IMR-90 (cell line): ENCODE measurements around the gene SCN4A. TPM values are rescaled to one million over a fixed set of nuclear protein-coding genes. Genes with fewer than 3 reads are reported as not detected.

Source experiments
- ATAC-seq: fragments of 200-7000 bp; cut with Tn5 transposase; 2 replicates; pipeline ENCODE4 v1.9.1; 2020; ENCODE audit warnings: low read depth, mild to moderate bottlenecking, moderate library complexity
- BruUV-seq: library from RNA; stranded (reverse); fragments of 400-500 nt; replicated peaks from 2 replicates; lab custom pipeline; 2021; lab: Mats Ljungman, UMichigan
- CTCF ChIA-PET: fragments of 300-600 bp; formaldehyde crosslinking; extraction: SDS; loops from one replicate; lab custom pipeline; 2021; ENCODE audit warnings: antibody characterized with exemption; lab: Yijun Ruan, JAX
- POLR2A ChIA-PET: fragments of 300-600 bp; sonication (Branson Sonifier 250); formaldehyde crosslinking; loops from one replicate; lab custom pipeline; 2022; ENCODE audit warnings: antibody characterized with exemption; ENCODE audit not compliant: unreplicated experiment; lab: Charles Lee
- DNase-seq: peaks from one replicate; pipeline ENCODE4 v3.0.0; 2013
- H2AFZ ChIP-seq: replicated peaks from 2 replicates; pipeline ENCODE3; 2013; ENCODE audit warnings: low read length, mild to moderate bottlenecking; ENCODE audit not compliant: poor library complexity
- H2AK5ac ChIP-seq: 2 replicates; pipeline ENCODE4 v1.6.1; 2013; ENCODE audit warnings: low read depth, low read length, inconsistent platforms
- H2AK9ac ChIP-seq: replicated peaks from 2 replicates; pipeline ENCODE3; 2013; ENCODE audit warnings: mild to moderate bottlenecking, low read depth, low read length, moderate library complexity; ENCODE audit not compliant: poor library complexity
- H2BK120ac ChIP-seq: 2 replicates; pipeline ENCODE4 v1.6.1; 2013; ENCODE audit warnings: low read depth, low read length, inconsistent platforms
- H2BK15ac ChIP-seq: 3 replicates; pipeline ENCODE4 v1.6.1; 2013; ENCODE audit warnings: low read depth, low read length, inconsistent platforms
- H2BK20ac ChIP-seq: 2 replicates; pipeline ENCODE4 v1.6.1; 2013; ENCODE audit warnings: low read depth, mild to moderate bottlenecking, inconsistent platforms, low read length, moderate library complexity
- H2BK5ac ChIP-seq: 2 replicates; pipeline ENCODE4 v1.6.1; 2013; ENCODE audit warnings: mild to moderate bottlenecking, low read depth, low read length, inconsistent platforms; ENCODE audit not compliant: poor library complexity, severe bottlenecking
- H3K14ac ChIP-seq: replicated peaks from 2 replicates; pipeline ENCODE4 v1.6.1; 2013; ENCODE audit warnings: low read depth, low read length, inconsistent platforms
- H3K18ac ChIP-seq: 2 replicates; pipeline ENCODE4 v1.6.1; 2013; ENCODE audit warnings: low read depth, low read length, control low read depth
- H3K23ac ChIP-seq: 2 replicates; pipeline ENCODE4 v1.6.1; 2013; ENCODE audit warnings: low read depth, low read length, inconsistent platforms
- H3K27ac ChIP-seq: 2 replicates; pipeline ENCODE4 v1.5.1; 2013; ENCODE audit warnings: mild to moderate bottlenecking, control low read depth, low read length; ENCODE audit not compliant: insufficient read depth
- H3K27me3 ChIP-seq: 2 replicates; pipeline ENCODE4 v1.6.1; 2013; ENCODE audit warnings: low read length; ENCODE audit not compliant: control insufficient read depth, insufficient read depth
- H3K36me3 ChIP-seq: 2 replicates; pipeline ENCODE4 v1.6.1; 2013; ENCODE audit warnings: low read length, mixed read lengths; ENCODE audit not compliant: control insufficient read depth, insufficient read depth
- H3K4ac ChIP-seq: 2 replicates; pipeline ENCODE4 v1.6.1; 2013; ENCODE audit warnings: low read depth, low read length, inconsistent platforms
- H3K4me1 ChIP-seq: 2 replicates; pipeline ENCODE4 v1.6.1; 2013; ENCODE audit warnings: low read length, mixed read lengths; ENCODE audit not compliant: control insufficient read depth, insufficient read depth
- H3K4me2 ChIP-seq: 2 replicates; pipeline ENCODE4 v1.6.1; 2013; ENCODE audit warnings: low read depth, mild to moderate bottlenecking, control low read depth, low read length, moderate library complexity
- H3K4me3 ChIP-seq: 2 replicates; pipeline ENCODE4 v1.5.1; 2013; ENCODE audit warnings: low read depth, mild to moderate bottlenecking, control low read depth, low read length, moderate library complexity; ENCODE audit not compliant: insufficient read depth
- H3K56ac ChIP-seq: 2 replicates; pipeline ENCODE4 v1.6.1; 2013; ENCODE audit warnings: low read length, inconsistent platforms; ENCODE audit not compliant: insufficient read depth; ENCODE audit errors: extremely low read depth
- H3K79me1 ChIP-seq, 2 experiments: 2 replicates each; pipeline ENCODE4 v1.6.1; 2013; ENCODE audit warnings: low read length in 2 of 2, inconsistent platforms in 1 of 2, low read depth in 1 of 2
- H3K9ac ChIP-seq: 2 replicates; pipeline ENCODE4 v1.6.1; 2013; ENCODE audit warnings: low read depth, low read length, control low read depth
- H3K9me1 ChIP-seq: 2 replicates; pipeline ENCODE4 v1.6.1; 2013; ENCODE audit warnings: low read length, inconsistent platforms; ENCODE audit not compliant: insufficient read depth
- H3K9me3 ChIP-seq: 2 replicates; pipeline ENCODE4 v1.6.1; 2013; ENCODE audit warnings: low read length; ENCODE audit not compliant: control insufficient read depth, insufficient read depth
- H4K20me1 ChIP-seq: 2 replicates; pipeline ENCODE4 v1.6.1; 2013; ENCODE audit warnings: low read length, inconsistent platforms; ENCODE audit not compliant: insufficient read depth
- H4K5ac ChIP-seq: 2 replicates; pipeline ENCODE4 v1.6.1; 2013; ENCODE audit warnings: mild to moderate bottlenecking, low read depth, low read length, control low read depth
- H4K8ac ChIP-seq, 2 experiments: 2 replicates each; pipeline ENCODE4 v1.6.1; 2013; ENCODE audit warnings: low read depth in 2 of 2, low read length in 2 of 2, control low read depth in 1 of 2, inconsistent platforms in 1 of 2
- H4K91ac ChIP-seq: 2 replicates; pipeline ENCODE4 v1.6.1; 2013; ENCODE audit warnings: low read depth, low read length, inconsistent platforms; ENCODE audit not compliant: insufficient read depth
- CHD1 ChIP-seq: IDR thresholded peaks from 2 replicates; pipeline ENCODE4 v1.6.1; 2012; ENCODE audit warnings: low read depth, low read length, improper control_type of control experiment
- FOS ChIP-seq: fragments of 150-350 bp; IDR thresholded peaks from 2 replicates; pipeline ENCODE4 v1.6.1; 2016; ENCODE audit warnings: low read depth, low read length
- MAFK ChIP-seq: IDR thresholded peaks from 2 replicates; pipeline ENCODE4 v1.6.1; 2012; ENCODE audit warnings: low read depth, low read length, improper control_type of control experiment
- MAZ ChIP-seq: IDR thresholded peaks from 2 replicates; pipeline ENCODE4 v1.6.1; 2012; ENCODE audit warnings: low read depth, mild to moderate bottlenecking, low read length, improper control_type of control experiment, moderate library complexity, borderline replicate concordance
- MXI1 ChIP-seq: IDR thresholded peaks from 2 replicates; pipeline ENCODE4 v1.6.1; 2012; ENCODE audit warnings: low read depth, mild to moderate bottlenecking, low read length, moderate library complexity, borderline replicate concordance
- RCOR1 ChIP-seq: IDR thresholded peaks from 2 replicates; pipeline ENCODE4 v1.6.1; 2012; ENCODE audit warnings: mild to moderate bottlenecking, low read length, improper control_type of control experiment; ENCODE audit not compliant: insufficient replicate concordance
- RFX5 ChIP-seq: IDR thresholded peaks from 2 replicates; pipeline ENCODE4 v1.8.0; 2012; ENCODE audit warnings: low read depth, mild to moderate bottlenecking, low read length, moderate library complexity
- SMC3 ChIP-seq: fragments of 150-350 bp; IDR thresholded peaks from 2 replicates; pipeline ENCODE4 v1.6.1; 2016; ENCODE audit warnings: low read depth, mild to moderate bottlenecking, antibody characterized with exemption, low read length, moderate library complexity
- WGBS, 2 experiments: methylation state at CpG; one replicate each; pipeline versions ENCODE4 v1.1.5 to v1.1.7; 2013; ENCODE audit warnings: missing lambda C conversion rate in 2 of 2; ENCODE audit not compliant: insufficient read length in 1 of 2; ENCODE audit errors: extremely low coverage in 2 of 2; 5-methylcytosine and 5-hydroxymethylcytosine counted together
- dilution Hi-C: fragments of 300-500 bp; cut with HindIII; formaldehyde crosslinking; loops from one replicate; pipeline ENCODE4 v1.14.3; 2018; ENCODE audit warnings: low sequenced_read_pairs; ENCODE audit not compliant: unreplicated experiment
- in situ Hi-C: fragments of 300-500 bp; cut with MboI; formaldehyde crosslinking; loops from 3 replicates; pipeline ENCODE4 v1.14.3; 2019; ENCODE audit warnings: low sequenced_read_pairs, inconsistent platforms, mixed read lengths
- intact Hi-C: fragments of 100-400 bp; cut with micrococcal nuclease; formaldehyde crosslinking; loops from 2 replicates; pipeline ENCODE4 v1.10.0; 2022
- polyA plus RNA-seq, 3 experiments: library from polyadenylated mRNA; depleted of rRNA; stranded (reverse); fragments of >200 nt; gene quantifications; 2 replicates each; pipeline ENCODE4 v1.2.3, GENCODE V29; 2012; ENCODE audit warnings: low replicate concordance in 1 of 3
- total RNA-seq: library from RNA; depleted of rRNA; stranded (reverse); fragments of >200 nt; gene quantifications from 2 replicates; pipeline ENCODE4 v1.2.3, GENCODE V29; 2012
- TF ChIP-seq, protein P1 (sequence below): fragments of 150-350 bp; IDR thresholded peaks from 2 replicates; pipeline ENCODE4 v1.6.1; 2017; ENCODE audit warnings: mild to moderate bottlenecking, antibody characterized with exemption, low read length, low read depth

Gene SCN4A
- total and polyA plus RNA-seq, 2 of the 4 experiments (the other 2 are of a cell fraction), result not detected

DNA sequence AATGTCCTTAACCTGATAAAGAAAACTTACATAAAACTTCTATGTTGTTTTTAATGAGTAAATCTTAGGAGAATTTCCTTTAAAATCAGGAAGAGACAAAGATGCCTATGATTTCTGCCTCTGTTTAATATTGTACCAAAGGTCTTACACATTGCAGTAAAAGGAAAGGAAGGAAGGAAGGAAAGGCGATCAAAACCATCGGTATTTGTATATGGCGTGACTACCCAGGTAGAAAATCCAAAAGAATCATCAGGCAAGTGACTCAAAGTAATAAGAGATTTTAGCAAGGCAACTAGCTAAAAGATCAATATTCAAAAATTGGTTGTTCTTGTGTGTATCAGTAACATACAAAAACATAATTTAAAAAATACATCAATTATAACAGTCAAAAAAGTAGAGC lies 44.3 kb upstream of the SCN4A start:
- in situ Hi-C loops (no loop called here), intact Hi-C loops (no loop called here), dilution Hi-C loops (no loop called here)
- Histone ChIP-seq H2BK120ac (no peak overlapping the region), H2AK9ac (no peak overlapping the region), H3K4me3 (no peak overlapping the region), H3K9ac (no peak overlapping the region), H2AK5ac (no peak overlapping the region), H3K4ac (no peak overlapping the region), H3K4me1 (no peaks in the 10 kb centered on the region), H4K8ac (no peak overlapping the region), H3K14ac (no peak overlapping the region), H3K9me3 (no peaks in the 10 kb centered on the region), H3K23ac (no peak overlapping the region), H2BK20ac (no peak overlapping the region), H3K27ac (no peak overlapping the region), H2BK15ac (no peak overlapping the region), H4K91ac (no peak overlapping the region), H2AFZ (no peak overlapping the region), H3K36me3 (no peaks in the 10 kb centered on the region), H3K18ac (no peak overlapping the region), H4K5ac (no peak overlapping the region), H2BK5ac (no peak overlapping the region), H3K27me3 (peaks cover 8% of the 10 kb centered on the region), H3K4me2 (no peak overlapping the region), H3K9me1 (no peaks in the 10 kb centered on the region), H3K56ac (no peak overlapping the region), H3K79me1 (no peaks in the 10 kb centered on the region), H4K20me1 (no peaks in the 10 kb centered on the region)
- ATAC-seq (no peak), DNase-seq (no peak)
- no CpG with 5 or more reads among the region's 3 CpGs for WGBS, 2 experiments
- ChIA-PET POLR2A (no interaction called here), CTCF (interaction anchor here (1.4 to 1.5 kb wide), 2 partner anchors 11 to 12 kb away, joined by 4 to 6 read pairs; no protein-coding TSS in a partner anchor)
- TF ChIP-seq RFX5 (no peak), MAZ (no peak), RCOR1 (no peak), SMC3 (no peak), MXI1 (no peak), CHD1 (no peak), MAFK (no peak), FOS (no peak)
- TF ChIP-seq, protein P1, sequence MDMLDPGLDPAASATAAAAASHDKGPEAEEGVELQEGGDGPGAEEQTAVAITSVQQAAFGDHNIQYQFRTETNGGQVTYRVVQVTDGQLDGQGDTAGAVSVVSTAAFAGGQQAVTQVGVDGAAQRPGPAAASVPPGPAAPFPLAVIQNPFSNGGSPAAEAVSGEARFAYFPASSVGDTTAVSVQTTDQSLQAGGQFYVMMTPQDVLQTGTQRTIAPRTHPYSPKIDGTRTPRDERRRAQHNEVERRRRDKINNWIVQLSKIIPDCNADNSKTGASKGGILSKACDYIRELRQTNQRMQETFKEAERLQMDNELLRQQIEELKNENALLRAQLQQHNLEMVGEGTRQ, result no peak
- BruUV-seq, result no TSS peak
